Globus pallidus (tissue), 1 donor: ENCODE results near the gene TECR.
"Not testable (repeated sequence)": the region's sequence is repeated elsewhere in the genome, so short reads cannot be mapped to it uniquely, and the experiment has no call there.

Experiments
- DNase-seq: peaks from one replicate; pipeline ENCODE4 v3.0.0-alpha.2; 2015; ENCODE audit warnings: low spot score

Gene TECR

DNA sequence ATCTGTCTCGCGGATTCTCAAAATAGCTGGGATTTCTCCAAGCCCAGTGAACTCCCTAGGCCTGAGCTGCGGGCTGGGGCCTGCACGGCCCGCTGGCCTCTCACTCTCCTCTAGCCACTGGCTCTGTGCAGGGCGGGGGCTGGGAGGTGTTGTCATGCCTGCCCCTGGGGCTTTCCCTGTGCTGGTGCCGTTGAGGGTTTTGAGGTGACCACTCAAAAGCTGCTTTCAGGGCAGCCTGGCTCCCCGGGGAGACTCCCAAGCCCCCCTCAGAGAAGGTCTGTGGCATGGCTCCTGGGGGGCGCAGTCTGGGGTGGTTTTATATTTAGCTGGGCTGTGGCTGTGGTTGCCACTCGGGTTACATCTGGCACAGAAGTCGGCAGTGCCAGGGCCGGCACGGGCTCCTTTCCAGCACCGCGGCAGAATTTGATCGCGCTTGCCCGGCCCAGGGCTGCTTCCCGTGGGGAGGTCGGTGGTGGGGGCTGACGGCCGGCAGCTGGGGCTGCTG is 32.5 kb downstream of the TECR start:
- peak; percentile 75 for DNase-seq

DNA sequence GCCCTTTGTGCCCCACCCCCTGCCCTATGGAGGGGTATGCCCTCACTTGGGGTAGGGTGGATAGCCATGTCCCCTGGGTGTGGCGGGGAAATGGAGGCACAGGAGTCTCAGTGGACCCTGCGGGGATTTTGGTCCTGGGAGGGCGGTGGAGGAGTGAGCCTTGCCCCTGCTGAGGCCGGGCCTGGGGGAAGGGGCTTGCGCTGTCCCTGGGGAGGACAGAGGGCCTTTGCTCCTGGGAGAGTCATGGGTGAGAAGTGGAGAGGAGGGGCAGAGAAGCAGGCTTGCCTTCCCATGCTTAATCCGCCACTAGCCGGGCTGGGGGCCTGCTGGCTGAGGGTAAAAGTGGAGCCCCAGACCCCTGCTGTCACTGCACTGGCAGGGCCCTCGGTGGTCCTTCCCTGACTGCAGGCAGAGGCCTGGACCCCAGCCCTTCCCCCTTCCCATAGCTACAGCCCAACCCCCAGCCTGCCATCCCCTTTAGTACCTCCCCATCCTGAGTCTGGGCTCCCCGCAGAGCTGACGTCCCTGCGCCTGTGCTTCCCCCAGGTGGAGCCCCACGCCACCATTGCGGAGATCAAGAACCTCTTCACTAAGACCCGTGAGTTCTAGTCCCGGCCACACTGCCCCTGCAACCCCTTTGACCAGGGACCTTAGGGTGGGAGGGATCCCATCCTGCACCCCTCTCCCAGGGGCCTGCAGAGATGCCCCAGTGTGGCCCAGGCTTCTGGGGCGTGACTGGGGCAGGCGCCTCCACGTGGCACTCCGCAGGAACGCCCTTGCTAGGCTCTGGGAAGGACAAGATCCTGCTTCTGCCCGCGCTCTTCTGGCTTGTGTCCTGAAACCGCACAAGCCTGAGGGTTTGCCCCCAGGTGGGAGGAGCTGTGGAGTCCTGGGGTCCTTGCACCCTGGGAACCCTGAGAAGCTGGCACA is 33.5 kb downstream of the TECR start:
- DNase-seq = no peak

DNA sequence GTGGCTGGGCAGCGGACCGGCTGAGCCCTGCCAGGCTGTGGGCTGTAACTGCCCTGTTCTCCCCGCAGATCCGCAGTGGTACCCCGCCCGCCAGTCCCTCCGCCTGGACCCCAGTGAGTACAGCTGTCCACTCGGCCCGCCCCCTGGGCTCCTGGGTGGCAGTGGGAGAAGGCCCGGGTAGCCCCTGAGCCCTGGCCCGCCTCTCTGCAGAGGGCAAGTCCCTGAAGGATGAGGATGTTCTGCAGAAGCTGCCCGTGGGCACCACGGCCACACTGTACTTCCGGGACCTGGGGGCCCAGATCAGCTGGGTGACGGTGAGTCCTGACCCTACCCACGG is 34.2 kb downstream of the TECR start:
- no peak for DNase-seq

DNA sequence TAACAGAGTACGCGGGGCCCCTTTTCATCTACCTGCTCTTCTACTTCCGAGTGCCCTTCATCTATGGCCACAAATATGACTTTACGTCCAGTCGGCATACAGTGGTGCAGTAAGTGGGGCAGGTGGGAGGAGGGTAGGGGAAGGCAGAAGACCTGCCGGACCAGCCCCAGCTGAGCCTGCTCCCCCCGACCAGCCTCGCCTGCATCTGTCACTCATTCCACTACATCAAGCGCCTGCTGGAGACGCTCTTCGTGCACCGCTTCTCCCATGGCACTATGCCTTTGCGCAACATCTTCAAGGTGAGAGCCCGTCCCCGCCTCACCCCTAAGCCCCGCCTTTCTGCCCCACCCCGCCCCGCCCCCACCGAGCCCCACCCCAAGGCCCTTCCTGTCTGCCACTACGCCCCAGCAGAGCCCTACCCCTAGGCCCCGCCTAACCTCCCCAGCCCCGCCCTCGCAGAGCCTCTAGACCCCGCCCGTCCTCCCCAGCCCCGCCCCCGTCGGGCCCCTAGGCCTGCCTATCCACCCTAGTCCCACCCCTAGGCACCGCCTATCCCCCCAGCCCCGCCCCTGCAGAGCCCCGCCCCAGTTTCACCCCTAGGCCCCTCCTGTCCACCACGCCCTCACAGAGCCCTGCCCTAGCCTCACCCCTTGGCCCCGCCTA is 34.7 kb downstream of the TECR start:
- DNase-seq = no peak

DNA sequence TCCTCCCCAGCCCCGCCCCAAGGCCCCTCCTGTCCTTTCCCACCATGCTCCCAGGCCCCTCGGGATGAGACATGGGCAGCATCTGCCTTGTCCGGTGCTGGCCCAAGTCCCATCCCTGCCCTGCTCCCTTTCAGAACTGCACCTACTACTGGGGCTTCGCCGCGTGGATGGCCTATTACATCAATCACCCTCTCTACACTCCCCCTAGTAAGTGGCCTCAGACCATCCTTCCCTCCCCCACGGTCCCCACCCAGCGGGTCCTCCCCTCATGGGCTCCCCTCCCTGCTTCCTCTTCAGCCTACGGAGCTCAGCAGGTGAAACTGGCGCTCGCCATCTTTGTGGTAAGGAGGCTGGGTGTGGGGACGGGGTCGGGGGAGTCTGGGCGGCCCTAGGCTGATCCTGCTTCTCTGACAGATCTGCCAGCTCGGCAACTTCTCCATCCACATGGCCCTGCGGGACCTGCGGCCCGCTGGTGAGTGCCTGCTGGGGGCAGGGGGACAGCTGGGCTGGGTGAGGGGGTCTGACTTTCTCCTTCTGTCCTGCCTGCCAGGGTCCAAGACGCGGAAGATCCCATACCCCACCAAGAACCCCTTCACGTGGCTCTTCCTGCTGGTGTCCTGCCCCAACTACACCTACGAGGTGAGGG is 35.4 kb downstream of the TECR start:
- not testable (repeated sequence) for DNase-seq

DNA sequence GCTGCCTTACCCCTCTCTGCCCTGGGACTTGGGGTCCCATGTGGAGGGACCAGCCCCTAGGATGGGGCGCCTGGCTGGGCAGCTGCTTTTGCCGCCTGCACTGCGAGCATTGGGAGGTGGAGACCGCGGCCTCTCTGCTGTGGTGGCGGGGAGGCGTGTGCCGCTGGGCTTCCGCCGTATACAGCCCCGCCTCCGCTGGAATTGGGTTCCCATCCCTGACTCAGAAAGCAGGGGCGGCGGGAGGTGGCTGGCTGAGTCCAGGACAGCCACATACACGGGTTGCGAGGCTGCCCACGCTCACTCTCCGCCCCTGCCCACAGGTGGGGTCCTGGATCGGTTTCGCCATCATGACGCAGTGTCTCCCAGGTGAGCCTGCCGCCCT is 35.9 kb downstream of the TECR start:
- no peak for DNase-seq

DNA sequence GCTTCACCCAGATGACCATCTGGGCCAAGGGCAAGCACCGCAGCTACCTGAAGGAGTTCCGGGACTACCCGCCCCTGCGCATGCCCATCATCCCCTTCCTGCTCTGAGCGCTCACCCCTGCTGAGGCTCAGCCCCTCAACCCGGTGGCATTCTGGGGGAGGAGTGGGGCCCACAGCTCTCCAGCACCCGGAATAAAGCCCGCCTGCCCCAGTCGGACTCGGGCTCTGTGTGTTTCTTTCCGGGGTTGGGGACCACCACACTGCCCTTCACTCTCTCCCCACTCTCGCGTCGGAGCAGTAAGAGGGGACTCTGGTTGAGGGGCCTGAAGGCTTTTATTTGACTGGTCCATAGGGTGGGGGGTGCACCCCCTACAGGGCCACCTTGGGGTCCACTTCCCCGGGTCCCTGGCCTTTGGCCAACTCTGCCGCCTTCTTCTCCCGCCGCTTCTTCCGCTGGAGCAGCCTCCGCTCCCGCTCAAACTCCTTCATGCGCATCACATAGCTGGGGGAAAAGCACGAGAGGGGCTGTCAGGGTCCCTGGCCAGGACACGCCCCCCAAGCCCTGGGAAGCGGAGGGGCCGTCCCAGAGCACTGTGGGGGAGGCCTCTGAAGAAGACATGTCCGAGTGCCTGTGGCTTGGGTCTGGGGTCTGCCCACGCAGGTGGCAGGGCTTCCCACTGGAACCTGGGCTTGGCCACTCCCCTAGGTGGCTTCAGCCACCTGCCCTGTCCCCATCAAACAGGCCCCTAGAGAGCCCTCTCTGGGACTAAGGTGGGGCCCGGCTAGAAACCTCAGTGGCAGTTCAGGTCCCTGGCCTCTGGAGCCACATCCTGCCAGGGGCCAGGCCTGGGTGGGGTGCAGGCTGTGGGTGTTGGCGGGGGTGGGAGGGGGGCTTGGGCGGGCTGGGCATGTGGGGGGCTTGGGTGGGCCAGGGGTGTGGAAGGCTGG is 36.6 kb downstream of the TECR start:
- DNase-seq = no peak

DNA sequence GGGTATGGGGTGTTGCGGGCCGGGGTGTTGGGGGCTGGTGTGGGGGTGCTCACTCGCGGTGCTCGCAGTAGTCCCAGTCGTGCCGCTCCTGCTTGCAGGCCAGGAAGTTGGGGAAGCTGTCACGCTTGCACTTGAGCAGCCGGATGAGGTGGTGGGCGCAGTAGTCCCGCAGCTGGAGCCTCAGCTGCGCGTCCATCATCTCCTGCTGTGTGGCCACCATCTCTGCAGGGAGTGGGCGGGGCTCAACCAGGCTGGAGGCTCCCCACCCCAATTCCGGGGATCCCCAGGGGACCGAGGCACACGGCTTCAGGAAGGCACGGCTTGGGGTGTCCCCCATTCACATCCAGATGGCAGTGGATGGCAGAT is 37.3 kb downstream of the TECR start:
- no peak for DNase-seq

DNA sequence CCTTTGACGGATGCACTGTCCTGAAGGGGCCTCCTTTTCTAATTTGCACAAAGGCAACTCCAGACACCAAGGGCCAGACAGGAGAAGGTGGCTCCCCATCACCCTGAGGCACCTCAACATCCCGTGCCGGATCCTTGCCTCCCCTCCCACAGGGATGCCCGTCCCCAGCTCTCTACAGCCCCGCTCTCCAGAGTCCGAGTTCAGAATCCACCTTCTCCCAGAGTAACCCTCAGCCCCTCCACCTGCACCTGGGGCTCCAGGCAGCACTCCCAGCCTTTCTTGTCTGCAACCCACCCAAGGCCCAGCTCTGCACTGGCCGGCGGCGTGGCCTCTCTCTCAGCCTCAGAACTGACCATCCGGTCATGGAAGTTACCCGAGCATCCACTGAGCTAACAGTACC is 37.7 kb downstream of the TECR start:
- DNase-seq = no peak

DNA sequence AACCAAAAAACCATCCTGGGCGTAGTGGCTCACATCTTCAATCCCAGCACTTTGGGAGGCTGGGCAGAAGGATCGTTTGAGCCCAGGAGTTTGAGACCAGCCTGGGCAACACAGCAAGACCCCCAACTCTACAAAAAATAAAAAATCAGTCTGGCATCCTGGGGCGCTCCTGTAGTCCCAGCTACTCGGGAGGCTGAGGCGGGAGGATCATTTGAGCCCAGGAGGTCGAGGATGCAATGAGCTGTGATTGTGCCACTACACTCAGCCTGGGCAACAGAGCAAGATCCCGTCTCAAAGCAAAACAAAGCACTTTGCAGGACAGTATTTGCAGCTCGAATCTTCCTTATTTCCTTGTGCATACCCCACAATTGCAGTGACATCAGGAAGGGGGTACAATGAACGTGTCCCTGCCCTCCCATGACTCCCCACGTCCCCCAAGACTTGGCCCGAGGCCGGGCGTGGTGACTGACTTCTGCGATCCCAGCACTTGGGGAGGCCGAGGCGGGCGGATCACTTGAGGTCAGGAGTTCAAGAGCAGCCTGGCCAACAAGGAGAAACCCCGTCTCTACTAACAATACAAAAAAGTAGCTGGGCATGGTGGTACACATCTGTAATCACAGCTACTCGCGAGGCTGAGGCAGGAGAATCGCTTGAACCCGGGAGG is 41.6 kb downstream of the TECR start:
- DNase-seq = no peak

DNA sequence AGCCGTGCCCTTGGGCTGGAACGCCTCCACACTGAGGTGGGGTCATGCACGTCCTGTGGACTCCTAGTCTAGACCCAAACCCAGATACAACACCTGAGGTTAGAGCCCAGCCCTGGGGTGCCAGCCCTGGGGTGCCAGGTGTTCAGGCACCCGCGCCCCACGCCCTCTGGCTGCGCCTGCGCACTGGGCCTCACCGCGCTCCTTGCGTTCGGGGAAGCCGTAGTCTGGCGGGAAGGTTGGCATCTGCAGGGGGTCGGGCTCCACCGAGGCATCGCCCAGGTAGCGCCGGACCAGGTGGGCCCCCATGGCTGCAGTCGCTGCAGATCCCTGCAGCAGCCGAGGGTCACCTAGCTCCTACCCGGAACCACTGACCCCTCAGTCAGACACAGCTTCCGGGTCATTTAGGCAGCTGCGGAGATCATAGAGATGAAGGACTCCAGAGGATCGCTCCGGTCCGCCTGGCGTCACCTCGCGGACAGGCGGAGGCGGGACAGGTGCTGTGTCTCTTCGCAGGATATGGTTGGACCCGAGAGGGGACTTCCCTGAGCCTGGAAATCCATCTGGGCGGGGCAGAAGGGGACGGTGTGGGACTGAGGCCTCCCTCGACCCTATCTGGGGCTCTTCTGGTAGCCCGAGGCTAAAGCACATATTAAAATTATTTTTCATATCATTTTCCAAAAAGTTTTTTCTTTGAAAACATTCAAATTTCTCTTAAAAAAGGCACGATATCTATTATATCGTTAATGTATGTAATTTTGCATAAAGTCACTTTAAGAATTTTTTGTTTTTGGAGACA is 42.5 kb downstream of the TECR start, which contains the start of gene NDUFB7:
Gene NDUFB7 (minus strand): TSS at position 372 of the 796 bp plus-strand sequence. CDS start 66 bp downstream, at position 306.
- DNase-seq = peak; percentile 94

DNA sequence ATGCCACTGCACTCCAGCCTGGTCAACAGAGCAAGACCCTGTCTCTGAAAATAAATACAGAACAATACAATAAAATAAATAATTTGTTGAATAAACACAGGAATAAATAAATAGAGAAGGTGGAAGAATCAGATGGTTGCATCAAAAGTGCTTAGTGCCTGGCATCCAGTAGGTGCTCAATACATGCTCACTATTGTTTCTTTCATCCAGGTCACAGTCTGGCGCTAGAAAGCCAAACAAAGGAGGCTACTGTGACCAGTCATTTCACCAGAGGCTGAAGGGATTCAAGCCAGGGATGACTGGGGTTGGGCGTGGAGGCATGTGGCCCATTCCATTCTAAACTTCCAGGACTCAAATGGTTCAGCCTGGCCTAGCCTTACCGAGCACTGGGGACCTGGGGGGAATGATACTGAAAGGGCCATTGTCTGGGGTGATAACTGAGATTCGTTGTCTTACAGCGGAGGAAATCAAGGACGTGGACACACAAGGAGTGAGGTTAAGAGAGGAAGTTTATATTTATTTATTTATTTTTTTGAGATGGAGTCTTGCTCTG is 46.1 kb downstream of the TECR start:
- no peak for DNase-seq

DNA sequence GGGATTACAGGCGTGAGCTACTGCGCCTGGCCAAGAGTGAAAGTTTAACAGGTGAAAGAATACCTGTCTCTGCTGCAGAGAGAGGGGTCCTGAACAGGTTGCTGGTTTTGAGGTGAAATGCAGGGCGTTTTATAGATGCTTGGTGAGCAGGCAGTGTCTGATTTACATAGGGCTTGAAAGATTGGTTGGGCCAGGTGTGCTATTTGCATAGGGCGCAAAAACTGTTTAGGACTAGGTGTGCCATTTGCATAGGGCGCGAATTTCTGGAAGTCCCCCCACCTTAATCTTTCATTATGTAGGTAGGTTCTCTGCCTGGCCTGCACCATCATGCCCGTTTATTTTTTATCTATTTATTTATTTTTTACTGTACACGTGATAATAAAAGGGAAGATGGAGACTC is 47.0 kb downstream of the TECR start:
- no peak for DNase-seq

DNA sequence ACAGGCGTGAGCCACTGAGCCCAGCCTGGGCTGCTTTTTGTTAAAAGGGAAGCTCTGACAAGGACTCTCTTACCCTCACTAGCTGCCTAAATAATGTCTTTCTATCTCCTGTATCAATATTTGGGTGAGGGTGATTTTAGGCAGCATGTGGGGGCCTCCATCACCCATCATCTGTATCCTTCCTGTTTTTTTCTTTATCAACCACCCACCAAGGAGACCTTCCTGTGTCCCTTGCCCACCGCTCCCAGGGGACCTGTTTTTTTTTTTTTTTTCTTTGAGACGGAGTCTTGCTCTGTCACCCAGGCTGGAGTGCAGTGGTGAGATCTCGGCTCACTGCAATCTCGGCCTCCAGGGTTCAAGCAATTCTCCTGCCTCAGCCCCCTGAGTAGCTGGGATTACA is 47.9 kb downstream of the TECR start:
- no peak for DNase-seq

DNA sequence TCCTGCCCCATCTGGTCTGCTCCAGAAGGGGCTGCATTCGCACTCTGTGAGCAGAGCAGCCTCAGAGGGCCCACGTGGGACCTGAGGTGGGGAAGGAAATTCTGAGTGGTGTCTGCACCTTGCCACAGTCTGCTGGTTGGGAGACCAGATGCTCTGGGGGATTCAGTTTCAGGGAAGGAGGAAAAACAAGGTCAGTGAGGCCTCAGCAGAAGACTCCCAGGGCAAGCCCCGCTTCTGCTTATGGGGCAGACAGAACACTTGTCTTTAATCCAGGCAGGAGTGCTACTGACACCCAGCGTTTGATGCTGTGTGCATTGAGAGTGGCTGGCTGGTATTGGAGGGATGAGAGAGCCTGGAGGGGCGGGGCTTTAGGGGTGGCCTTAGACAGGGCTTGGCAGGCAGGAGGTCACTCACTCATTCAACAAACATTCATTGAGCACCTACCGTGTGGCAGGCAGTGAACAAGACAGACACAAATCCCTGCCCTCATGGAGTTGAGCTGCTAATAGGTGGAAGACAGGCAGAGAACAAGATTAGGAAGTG is 48.6 kb downstream of the TECR start:
- DNase-seq = no peak

DNA sequence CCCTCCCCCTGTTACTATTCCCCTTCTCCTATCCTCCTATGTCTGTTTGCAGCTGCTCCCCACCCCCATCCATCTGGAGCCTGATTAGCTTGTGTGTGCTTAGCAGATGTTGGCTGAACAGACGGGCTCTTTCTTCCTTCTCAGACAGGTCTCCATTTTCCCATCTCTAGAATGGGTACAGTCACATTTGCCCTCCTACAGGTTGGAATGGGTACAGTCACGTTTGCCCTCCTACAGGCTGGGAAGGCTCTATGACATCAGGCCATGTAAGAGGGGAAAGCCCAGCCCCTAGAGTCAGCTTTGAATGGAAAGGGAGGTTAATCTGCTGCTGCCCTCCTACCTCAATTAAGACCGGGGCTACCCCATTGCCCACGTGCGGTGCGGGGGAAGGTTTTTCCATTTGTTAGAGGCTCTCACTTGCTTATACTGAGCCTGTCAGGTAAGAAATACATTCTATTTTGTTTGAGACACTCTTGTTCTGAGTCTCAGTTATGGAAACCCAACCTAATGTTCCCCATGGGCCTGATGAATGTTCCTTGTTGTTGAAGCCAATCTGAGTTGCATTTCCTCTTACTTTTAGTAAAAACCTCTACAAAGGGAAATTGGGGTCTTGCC is 51.3 kb downstream of the TECR start:
- no peak for DNase-seq

DNA sequence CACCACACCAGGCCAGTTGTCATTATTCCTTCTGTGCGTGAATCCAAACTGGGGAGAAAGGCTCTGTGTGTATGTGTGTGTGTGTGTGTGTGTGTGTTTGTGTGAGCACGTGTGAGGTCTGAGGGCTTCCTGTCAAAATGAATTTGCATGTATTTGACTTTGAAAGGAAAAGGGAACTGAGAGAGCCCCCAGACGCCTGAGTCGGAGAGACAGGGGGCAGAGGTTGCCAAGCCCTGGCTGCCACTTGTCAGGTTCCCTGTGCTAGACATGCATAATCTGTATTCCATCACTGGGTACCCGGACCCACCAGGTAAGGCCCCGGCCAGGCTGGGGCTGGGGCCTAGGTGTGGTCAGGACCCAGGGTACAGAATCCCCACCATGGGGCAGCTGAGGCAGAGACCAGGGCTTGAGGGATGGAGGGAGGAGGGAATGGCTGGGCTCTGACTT is 53.5 kb downstream of the TECR start, which contains the start of gene CLEC17A:
Gene CLEC17A (plus strand): TSS at position 191 of the 447 bp plus-strand sequence. CDS start 77 bp downstream, at position 268.
- no peak for DNase-seq

DNA sequence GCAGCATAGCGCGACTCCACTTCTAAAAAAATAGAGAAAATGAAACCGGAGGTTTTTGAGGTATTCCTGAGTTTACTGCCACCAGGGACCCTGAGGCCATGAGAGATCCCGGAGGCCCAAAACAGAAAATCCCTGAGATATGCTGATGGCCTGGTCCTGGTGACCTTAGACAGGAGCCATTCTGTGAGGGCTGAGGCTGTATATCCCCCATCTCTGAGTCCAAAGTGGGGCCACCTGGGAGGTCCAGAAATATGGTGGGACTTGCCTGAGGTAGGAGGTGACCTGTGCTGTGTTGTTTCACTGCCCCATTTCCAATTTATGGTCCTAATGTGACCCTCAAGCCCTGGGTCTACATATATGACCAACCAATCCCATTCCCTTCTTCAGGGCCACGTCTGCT is 55.0 kb downstream of the TECR start:
- not testable (repeated sequence) for DNase-seq

DNA sequence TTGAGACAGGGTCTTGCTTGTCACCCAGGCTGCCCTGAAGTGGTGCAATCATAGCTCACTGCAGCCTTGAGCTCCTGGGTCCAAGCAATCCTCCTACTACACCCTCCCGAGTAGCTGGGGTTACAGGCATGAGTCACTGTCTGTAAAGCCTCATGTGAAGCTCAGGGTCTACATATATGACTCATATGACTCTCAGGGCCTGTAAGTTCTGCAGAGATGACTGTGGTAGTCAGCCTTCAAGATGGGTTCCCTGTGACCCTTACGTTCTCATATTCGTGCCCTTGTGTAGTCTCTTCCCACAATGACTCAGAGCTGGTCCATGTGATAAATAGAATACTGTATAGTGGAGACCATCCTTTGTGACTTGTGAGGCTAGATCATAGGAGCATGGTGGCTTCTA is 55.8 kb downstream of the TECR start:
- not testable (repeated sequence) for DNase-seq
